Vagina (tissue), 2 donors: ENCODE data around the gene EFEMP1. TPM values are rescaled to one million over a fixed set of nuclear protein-coding genes. Genes with fewer than 3 reads are reported as not detected.

Source experiments
- DNase-seq, 2 donors: peaks; one replicate each; pipeline ENCODE4 v3.0.0-alpha.2; 2017; ENCODE audit errors: extremely low spot score in 2 of 2
- H3K27ac ChIP-seq: fragments of 200-600 bp; sonication (generic); one replicate; pipeline ENCODE4 v1.5.1; 2019
- H3K27me3 ChIP-seq: fragments of 200-600 bp; sonication (generic); one replicate; pipeline ENCODE4 v1.5.1; 2019
- H3K36me3 ChIP-seq, 2 donors: fragments of 200-600 bp; sonication (generic); one replicate each; pipeline ENCODE4 v1.5.1; 2017 to 2019
- H3K4me1 ChIP-seq: fragments of 200-600 bp; sonication (generic); one replicate; pipeline ENCODE4 v1.5.1; 2019
- H3K4me3 ChIP-seq, 2 donors: fragments of 200-600 bp; sonication (generic); 1 replicate in 1 of 2; 2 replicates in 1 of 2; pipeline ENCODE4 v1.5.1; 2016 to 2019
- H3K9me3 ChIP-seq: fragments of 200-600 bp; sonication (generic); one replicate; pipeline ENCODE4 v1.5.1; 2019
- CTCF ChIP-seq, 3 experiments: fragments of 450-650 bp in 2 of 3; fragments of 200-600 bp in 1 of 3; sonication (generic) in 1 of 3; IDR thresholded peaks; one replicate each; pipeline ENCODE4 v1.5.1; 2017 to 2019; ENCODE audit warnings: antibody characterized with exemption in 3 of 3, mild to moderate bottlenecking in 2 of 3, moderate library complexity in 2 of 3
- POLR2A ChIP-seq, 2 donors: fragments of 450-650 bp; IDR thresholded peaks; one replicate each; pipeline ENCODE4 v1.6.1; 2017; ENCODE audit warnings: antibody characterized with exemption in 2 of 2, mild to moderate bottlenecking in 2 of 2, moderate library complexity in 2 of 2
- POLR2AphosphoS5 ChIP-seq, 2 donors: sonication (generic); formaldehyde crosslinking; IDR thresholded peaks; one replicate each; pipeline ENCODE4 v1.9.0; 2017; ENCODE audit warnings: antibody characterized with exemption in 2 of 2, mild to moderate bottlenecking in 2 of 2, low read depth in 1 of 2; ENCODE audit not compliant: insufficient read depth in 1 of 2
- intact Hi-C: fragments of 100-400 bp; cut with DNase I; formaldehyde crosslinking; loops from one replicate; pipeline ENCODE4 v1.15.1; 2023
- total RNA-seq: library from RNA; depleted of rRNA; stranded (reverse); fragments of >200 nt; gene quantifications from one replicate; pipeline ENCODE4 v1.2.3, GENCODE V29; 2016

Gene EFEMP1
- total RNA-seq, 1 donor from 2014 or later, result 235 TPM

GRCh38 chr2:55876429-55877086, 47.0 kb downstream of the EFEMP1 start:
- no peak overlapping the region for H3K4me3 ChIP-seq
- no peak for TF ChIP-seq POLR2AphosphoS5 (IDR thresholded peaks at IDR 0.05; ENCODE audit: insufficient read depth in 1 of 2, low read depth in 1 of 2)
- no peak for TF ChIP-seq POLR2A (IDR thresholded peaks at IDR 0.05)
- no peak for TF ChIP-seq CTCF (IDR thresholded peaks at IDR 0.05)
- no peaks in the 10 kb centered on the region for H3K9me3 ChIP-seq
- DNase-seq, result no peak
- H3K27ac ChIP-seq, result no peak overlapping the region
- no peaks in the 10 kb centered on the region for H3K27me3 ChIP-seq
- H3K36me3 ChIP-seq, result peaks cover 0 to 3% of the 10 kb centered on the region in 2 donors
- intact Hi-C loops, result no loop called here
- H3K4me1 ChIP-seq, result no peaks in the 10 kb centered on the region

DNA sequence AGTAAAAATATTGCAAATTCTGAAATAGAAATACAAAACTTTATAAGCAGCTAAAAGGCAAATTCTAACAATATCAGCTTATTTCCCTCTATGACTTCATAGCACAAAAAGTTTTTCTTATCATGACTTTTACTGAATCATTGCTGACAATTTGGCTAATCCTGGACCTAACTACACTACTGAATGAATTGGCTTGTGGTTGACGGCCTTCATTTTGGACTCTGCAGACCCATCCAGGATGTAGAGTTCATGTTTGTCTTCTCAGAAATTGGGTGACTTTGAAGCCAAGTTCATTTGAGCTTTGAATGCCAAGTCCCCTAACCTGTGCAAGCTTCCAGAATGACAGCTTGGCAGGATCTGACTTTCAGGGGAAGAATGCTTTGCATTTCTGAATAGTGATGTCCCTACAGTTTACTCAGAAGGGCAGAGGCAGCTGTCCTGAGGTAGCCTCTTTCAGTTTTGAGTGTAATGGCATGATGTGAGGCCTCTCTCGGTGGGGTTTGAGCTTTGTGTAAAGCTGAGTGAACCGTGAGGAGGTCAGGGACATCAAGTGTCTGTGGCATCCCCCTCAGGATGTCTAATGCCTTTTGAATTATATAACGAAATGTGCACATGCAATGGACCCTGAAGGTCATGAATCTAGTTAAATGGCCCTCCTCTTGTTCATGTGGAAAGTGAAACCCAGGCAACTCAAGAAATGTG, 48.0 kb downstream of the EFEMP1 start:
- H3K27ac ChIP-seq, result no peak overlapping the region
- intact Hi-C loops, result no loop called here
- no peak for DNase-seq
- no peak for TF ChIP-seq POLR2AphosphoS5 (IDR thresholded peaks at IDR 0.05; ENCODE audit: insufficient read depth in 1 of 2, low read depth in 1 of 2)
- no peak for TF ChIP-seq POLR2A (IDR thresholded peaks at IDR 0.05)
- TF ChIP-seq CTCF (IDR thresholded peaks at IDR 0.05), result no peak
- H3K9me3 ChIP-seq, result no peaks in the 10 kb centered on the region
- H3K4me3 ChIP-seq, result no peak overlapping the region
- no peaks in the 10 kb centered on the region for H3K4me1 ChIP-seq
- no peaks in the 10 kb centered on the region for H3K27me3 ChIP-seq
- peaks cover 0 to 6% of the 10 kb centered on the region in 2 donors for H3K36me3 ChIP-seq

DNA sequence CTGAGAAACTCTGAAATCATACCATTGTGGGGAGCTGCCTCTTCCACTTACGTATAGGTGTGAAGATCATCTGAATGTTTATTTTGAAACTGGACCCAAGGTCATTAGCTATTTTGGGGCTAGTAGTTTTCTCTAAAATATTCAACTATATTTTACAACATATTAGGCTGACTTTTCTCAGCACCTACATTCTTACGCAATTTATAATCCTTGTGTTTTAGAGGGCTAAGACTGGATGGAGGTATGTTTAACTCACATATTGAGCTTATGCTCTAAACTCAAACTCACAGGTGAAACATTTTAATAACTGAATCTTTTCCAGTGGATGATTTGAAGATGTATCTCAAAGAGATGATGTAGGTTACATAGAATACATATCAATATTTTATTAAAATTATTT, 49.2 kb downstream of the EFEMP1 start:
- no peak for DNase-seq
- Histone ChIP-seq H3K4me3 (no peak overlapping the region), H3K4me1 (no peaks in the 10 kb centered on the region), H3K27me3 (no peaks in the 10 kb centered on the region), H3K36me3 (peaks cover 0 to 7% of the 10 kb centered on the region in 2 donors), H3K9me3 (no peaks in the 10 kb centered on the region), H3K27ac (no peak overlapping the region)
- no peak for TF ChIP-seq POLR2AphosphoS5 (IDR thresholded peaks at IDR 0.05; ENCODE audit: insufficient read depth in 1 of 2, low read depth in 1 of 2)
- no peak for TF ChIP-seq POLR2A (IDR thresholded peaks at IDR 0.05)
- TF ChIP-seq CTCF (IDR thresholded peaks at IDR 0.05), result no peak
- intact Hi-C loops, result no loop called here

GRCh38 chr2:55871637-55872036, 51.9 kb downstream of the EFEMP1 start:
- Histone ChIP-seq H3K9me3 (no peaks in the 10 kb centered on the region), H3K4me1 (no peaks in the 10 kb centered on the region), H3K27me3 (no peaks in the 10 kb centered on the region), H3K36me3 (peaks cover 0 to 7% of the 10 kb centered on the region in 2 donors), H3K27ac (no peak overlapping the region), H3K4me3 (no peak overlapping the region)
- intact Hi-C loops, result no loop called here
- no peak for DNase-seq
- TF ChIP-seq POLR2A (IDR thresholded peaks at IDR 0.05) (no peak), POLR2AphosphoS5 (IDR thresholded peaks at IDR 0.05; ENCODE audit: insufficient read depth in 1 of 2, low read depth in 1 of 2) (no peak), CTCF (IDR thresholded peaks at IDR 0.05) (no peak)
